SH-SY5Y (cell line): Measurements from ENCODE around the gene SUSD3.

Source experiments
- GATA2 ChIP-seq: IDR thresholded peaks from 2 replicates; pipeline ENCODE4 v1.6.1; 2011; ENCODE audit warnings: mild to moderate bottlenecking, low read depth, low read length
- GATA3 ChIP-seq: IDR thresholded peaks from 2 replicates; pipeline ENCODE4 v1.6.1; 2011; ENCODE audit warnings: low read depth, mild to moderate bottlenecking, low read length, moderate library complexity

- TF ChIP-seq GATA2 (no peak), GATA3 (no peak)
These were observed 37.0 kb downstream of the SUSD3 start for GRCh38 chr9:93095205-93096130.
